ENCODE results near the gene TUBB6. TPM values are rescaled to one million over a fixed set of nuclear protein-coding genes. Genes with fewer than 3 reads are reported as not detected.

The TUBB6 gene
- total RNA-seq, 2 donors from 2014 or later: 7.8 to 41.6 TPM

GRCh38 chr18:12293831-12294230 lies 14.2 kb upstream of the TUBB6 start:
- TF ChIP-seq CTCF (IDR thresholded peaks at IDR 0.05): no peak
- no peak overlapping the region for H3K4me3 ChIP-seq
- intact Hi-C loops (cut with DNase I): no loop called here
- H3K36me3 ChIP-seq: no peaks in the 10 kb centered on the region
- peaks cover 1% of the 10 kb centered on the region for H3K27me3 ChIP-seq
- H3K9me3 ChIP-seq: no peaks in the 10 kb centered on the region
- no peak overlapping the region for H3K9ac ChIP-seq (ENCODE audit: low read depth in 2 of 2, low read length in 2 of 2)
- no peaks in the 10 kb centered on the region for H3K4me1 ChIP-seq
- no peak for DNase-seq
- no peak overlapping the region for H3K27ac ChIP-seq

GRCh38 chr18:12295389-12296086 lies 12.5 kb upstream of the TUBB6 start:
- no peak overlapping the region for H3K9ac ChIP-seq (ENCODE audit: low read depth in 2 of 2, low read length in 2 of 2)

GRCh38 chr18:12296087-12296403 lies 12.0 kb upstream of the TUBB6 start:
- DNase-seq: no peak

More at GRCh38 chr18:12295389-12296086, 12.5 kb upstream of the TUBB6 start:
- H3K27ac ChIP-seq: no peak overlapping the region
- DNase-seq: no peak
- intact Hi-C loops (cut with DNase I): no loop called here
- no peak for TF ChIP-seq CTCF (IDR thresholded peaks at IDR 0.05)
- no peak overlapping the region for H3K4me3 ChIP-seq
- H3K9me3 ChIP-seq: no peaks in the 10 kb centered on the region
- no peaks in the 10 kb centered on the region for H3K4me1 ChIP-seq
- H3K36me3 ChIP-seq: no peaks in the 10 kb centered on the region
- no peaks in the 10 kb centered on the region for H3K27me3 ChIP-seq

GRCh38 chr18:12296457-12296856 lies 11.6 kb upstream of the TUBB6 start:
- no peaks in the 10 kb centered on the region for H3K4me1 ChIP-seq
- no peak overlapping the region for H3K9ac ChIP-seq (ENCODE audit: low read depth in 2 of 2, low read length in 2 of 2)
- intact Hi-C loops (cut with DNase I): no loop called here
- no peak for DNase-seq
- H3K27me3 ChIP-seq: no peaks in the 10 kb centered on the region
- no peak overlapping the region for H3K4me3 ChIP-seq
- no peaks in the 10 kb centered on the region for H3K9me3 ChIP-seq
- TF ChIP-seq CTCF (IDR thresholded peaks at IDR 0.05): no peak
- no peaks in the 10 kb centered on the region for H3K36me3 ChIP-seq
- no peak overlapping the region for H3K27ac ChIP-seq

More at GRCh38 chr18:12296087-12296403, 12.0 kb upstream of the TUBB6 start:
- H3K27me3 ChIP-seq: no peaks in the 10 kb centered on the region
- H3K27ac ChIP-seq: no peak overlapping the region
- no peak overlapping the region for H3K9ac ChIP-seq (ENCODE audit: low read depth in 2 of 2, low read length in 2 of 2)
- TF ChIP-seq CTCF (IDR thresholded peaks at IDR 0.05): no peak
- H3K9me3 ChIP-seq: no peaks in the 10 kb centered on the region
- no peaks in the 10 kb centered on the region for H3K4me1 ChIP-seq
- intact Hi-C loops (cut with DNase I): no loop called here
- no peaks in the 10 kb centered on the region for H3K36me3 ChIP-seq
- H3K4me3 ChIP-seq: no peak overlapping the region

- H3K27me3 ChIP-seq: no peaks in the 10 kb centered on the region
- no peak for DNase-seq
- H3K4me1 ChIP-seq: no peaks in the 10 kb centered on the region
- intact Hi-C loops (cut with DNase I): no loop called here
- no peak for TF ChIP-seq CTCF (IDR thresholded peaks at IDR 0.05)
- H3K36me3 ChIP-seq: no peaks in the 10 kb centered on the region
- H3K9me3 ChIP-seq: no peaks in the 10 kb centered on the region
- no peak overlapping the region for H3K27ac ChIP-seq
- H3K9ac ChIP-seq (ENCODE audit: low read depth in 2 of 2, low read length in 2 of 2): no peak overlapping the region
- H3K4me3 ChIP-seq: no peak overlapping the region
Observed at GRCh38 chr18:12299862-12300261, 8.2 kb upstream of the TUBB6 start.

Data from colonic mucosa (tissue), 4 donors.